HFF-Myc (cell line): ENCODE data around the gene KIAA0513.

Experiments used
- DNase-seq: peaks from one replicate; pipeline ENCODE4 v3.0.0-alpha.2; 2011; ENCODE audit warnings: low read depth; ENCODE audit errors: extremely low read depth
- H3K4me3 ChIP-seq: replicated peaks from 2 replicates; pipeline ENCODE4 v1.5.1; 2011; ENCODE audit warnings: low read depth, mild to moderate bottlenecking, control low read depth, low read length
- CTCF ChIP-seq: IDR thresholded peaks from 2 replicates; pipeline ENCODE4 v1.5.1; 2012; ENCODE audit warnings: mild to moderate bottlenecking, low read depth, low read length, control low read depth; ENCODE audit errors: missing control alignments

The KIAA0513 gene

DNA sequence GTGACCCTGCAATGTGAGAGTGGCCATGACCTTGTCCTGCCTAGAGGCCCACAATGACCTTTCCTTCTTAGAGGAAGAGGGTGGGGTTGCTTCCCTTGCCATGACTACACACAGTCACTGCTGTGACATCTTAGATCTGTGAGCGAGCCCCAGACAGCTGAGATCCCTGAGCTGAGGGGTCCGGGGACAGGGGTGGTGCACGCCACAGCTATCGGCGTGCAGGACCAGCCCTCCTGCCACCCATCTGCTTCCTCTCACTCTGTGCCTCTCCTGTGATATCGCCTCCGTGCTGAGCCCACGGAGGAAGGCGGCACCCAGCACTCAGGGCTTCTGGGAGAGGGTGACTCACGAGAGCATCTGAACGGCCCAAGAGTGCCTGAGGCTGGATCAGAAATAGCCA is 35.2 kb downstream of the KIAA0513 start:
- no peak for DNase-seq
- no peak overlapping the region for H3K4me3 ChIP-seq
- TF ChIP-seq CTCF: no peak

GRCh38 chr16:85064186-85064585 is 36.6 kb downstream of the KIAA0513 start:
- TF ChIP-seq CTCF: no peak
- DNase-seq: no peak
- H3K4me3 ChIP-seq: no peak overlapping the region

- no peak overlapping the region for H3K4me3 ChIP-seq
- no peak for TF ChIP-seq CTCF
- no peak for DNase-seq
These were observed 37.5 kb downstream of the KIAA0513 start for GRCh38 chr16:85065099-85065498.

GRCh38 chr16:85066346-85066885 is 38.8 kb downstream of the KIAA0513 start:
- no peak for DNase-seq
- no peak for TF ChIP-seq CTCF
- no peak overlapping the region for H3K4me3 ChIP-seq

DNA sequence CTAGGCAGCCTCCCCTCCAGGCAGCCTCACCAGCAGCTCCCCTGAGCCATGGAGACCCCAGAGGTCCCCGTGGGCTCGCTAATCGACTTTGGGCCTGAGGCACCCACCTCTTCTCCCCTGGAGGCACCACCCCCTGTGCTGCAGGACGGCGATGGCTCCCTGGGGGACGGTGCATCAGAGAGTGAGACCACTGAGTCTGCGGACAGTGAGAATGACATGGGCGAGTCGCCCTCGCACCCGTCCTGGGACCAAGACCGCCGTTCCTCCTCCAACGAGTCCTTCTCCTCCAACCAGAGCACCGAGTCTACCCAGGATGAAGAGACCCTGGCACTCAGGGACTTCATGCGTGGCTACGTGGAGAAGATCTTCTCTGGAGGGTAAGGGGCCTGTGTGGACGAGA is 39.4 kb downstream of the KIAA0513 start:
- TF ChIP-seq CTCF: no peak
- DNase-seq: no peak
- H3K4me3 ChIP-seq: no peak overlapping the region

DNA sequence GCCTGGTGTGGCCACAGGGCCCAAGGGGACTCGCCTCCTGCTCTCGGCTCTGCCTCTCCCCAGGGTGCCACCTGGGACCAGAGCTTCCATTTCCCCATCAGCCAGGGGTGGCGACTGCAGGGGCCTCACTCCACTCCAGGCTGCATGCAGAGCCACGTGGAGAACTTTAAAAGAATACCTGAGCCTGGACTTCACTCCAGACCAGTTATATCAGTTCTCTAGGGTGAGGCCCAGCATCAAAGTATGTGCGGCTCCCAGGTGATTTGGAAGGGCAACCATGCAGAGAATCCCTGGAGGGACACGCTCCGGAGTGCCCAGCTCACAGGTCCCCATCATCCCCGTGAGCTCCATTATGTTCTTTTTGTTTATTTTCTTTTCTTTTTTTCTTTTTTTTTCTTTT is 39.8 kb downstream of the KIAA0513 start:
- DNase-seq: no peak
- no peak overlapping the region for H3K4me3 ChIP-seq
- no peak for TF ChIP-seq CTCF

DNA sequence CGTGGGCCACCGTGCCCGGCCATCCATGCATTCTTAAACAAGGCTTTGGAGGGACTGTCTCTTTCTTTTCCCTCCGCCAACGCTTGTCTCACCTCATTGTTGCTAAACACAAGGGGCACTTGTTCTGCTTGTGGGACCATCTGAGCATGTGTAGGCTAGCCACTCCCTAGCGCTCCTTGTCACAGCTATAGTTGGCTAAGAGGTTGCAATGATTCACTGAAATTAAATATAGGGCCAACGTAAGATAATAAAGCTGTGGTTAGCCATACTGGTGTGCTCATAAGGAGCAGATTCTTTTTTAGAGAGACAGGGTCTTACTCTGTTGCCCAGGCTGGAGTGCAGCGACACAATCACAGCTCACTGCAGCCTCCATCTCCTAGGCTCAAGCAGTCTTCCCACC is 41.2 kb downstream of the KIAA0513 start:
- no peak for DNase-seq
- H3K4me3 ChIP-seq: no peak overlapping the region
- no peak for TF ChIP-seq CTCF
